Stomach (tissue), 9 donors: ENCODE results near the gene RABGAP1L. TPM values are rescaled to one million over a fixed set of nuclear protein-coding genes. Genes with fewer than 3 reads are reported as not detected.
"Not testable (repeated sequence)": the region's sequence is repeated elsewhere in the genome, so short reads cannot be mapped to it uniquely, and the experiment has no call there.

Source experiments
- DNase-seq, 2 donors: peaks; one replicate each; pipeline versions ENCODE4 v3.0.0 to v3.0.0-alpha.2; 2013 to 2019
- H3K27ac ChIP-seq, 5 donors: fragments of 200-600 bp in 4 of 5; sonication (generic) in 4 of 5; one replicate each; pipeline ENCODE4 v1.5.1; 2013 to 2019; ENCODE audit warnings: mild to moderate bottlenecking in 1 of 5, moderate library complexity in 1 of 5
- H3K27me3 ChIP-seq, 3 donors: fragments of 200-600 bp; sonication (generic); one replicate each; pipeline ENCODE4 v1.5.1; 2017 to 2019; ENCODE audit warnings: mixed run types in 1 of 3
- H3K36me3 ChIP-seq, 4 donors: fragments of 200-600 bp; sonication (generic); 1 replicate in 3 of 4; 2 replicates in 1 of 4; pipeline ENCODE4 v1.5.1; 2016 to 2019
- H3K4me1 ChIP-seq, 4 donors: fragments of 200-600 bp; sonication (generic); one replicate each; pipeline ENCODE4 v1.5.1; 2016 to 2019
- H3K4me3 ChIP-seq, 4 donors: fragments of 200-600 bp; sonication (generic) in 3 of 4; one replicate each; pipeline ENCODE4 v1.5.1; 2016 to 2019; ENCODE audit warnings: mild to moderate bottlenecking in 1 of 4
- H3K9me3 ChIP-seq, 4 donors: fragments of 200-600 bp; sonication (generic); one replicate each; pipeline ENCODE4 v1.5.1; 2016 to 2019
- EP300 ChIP-seq: sonication (generic); formaldehyde crosslinking; IDR thresholded peaks from one replicate; pipeline ENCODE4 v1.6.1; 2017; ENCODE audit warnings: antibody characterized with exemption
- POLR2A ChIP-seq, 4 donors: fragments of 450-650 bp; IDR thresholded peaks; one replicate each; pipeline ENCODE4 v1.6.1; 2016; ENCODE audit warnings: antibody characterized with exemption in 4 of 4, control low read depth in 2 of 4, mild to moderate bottlenecking in 1 of 4, moderate library complexity in 1 of 4
- POLR2AphosphoS5 ChIP-seq, 3 donors: sonication (generic); formaldehyde crosslinking; IDR thresholded peaks; one replicate each; pipeline ENCODE4 v1.6.1; 2016; ENCODE audit warnings: antibody characterized with exemption in 3 of 3
- WGBS, 5 donors: extraction: QIAGEN DNeasy Blood & Tissue Kit in 3 of 5; methylation state at CpG; one replicate each; pipeline versions ENCODE4 v1.1.5 to v1.1.7; 2013 to 2018; 5-methylcytosine and 5-hydroxymethylcytosine counted together
- intact Hi-C: fragments of 100-400 bp; cut with DNase I; formaldehyde crosslinking; loops from one replicate; pipeline ENCODE4 v1.15.1; 2023; ENCODE audit warnings: low total_unique reads
- polyA plus RNA-seq, 3 donors: library from polyadenylated mRNA; stranded (reverse); fragments of 200-250 nt; gene quantifications; one replicate each; pipeline ENCODE4 v1.2.3, GENCODE V29; 2013
- total RNA-seq, 5 donors: library from RNA; depleted of rRNA; stranded (reverse); fragments of >200 nt; gene quantifications; one replicate each; pipeline versions ENCODE4 v1.1.0 to v1.2.3, GENCODE V29; 2014 to 2016
- TF ChIP-seq, protein P1 (sequence below), 7 experiments: fragments of 450-650 bp in 4 of 7; fragments of 200-600 bp in 3 of 7; sonication (generic) in 3 of 7; IDR thresholded peaks; one replicate each; pipeline ENCODE4 v1.5.1; 2016 to 2019; ENCODE audit warnings: antibody characterized with exemption in 7 of 7, control low read depth in 2 of 7, mild to moderate bottlenecking in 1 of 7
- donor health status: healthy with polysubstance abuse.
- donor health status: Bipolar disorder and iron deficiency.
- donor health status: healthy.

The RABGAP1L gene
- total and polyA plus RNA-seq, 8 donors = 14.2 to 238 (median 57.9) TPM

DNA sequence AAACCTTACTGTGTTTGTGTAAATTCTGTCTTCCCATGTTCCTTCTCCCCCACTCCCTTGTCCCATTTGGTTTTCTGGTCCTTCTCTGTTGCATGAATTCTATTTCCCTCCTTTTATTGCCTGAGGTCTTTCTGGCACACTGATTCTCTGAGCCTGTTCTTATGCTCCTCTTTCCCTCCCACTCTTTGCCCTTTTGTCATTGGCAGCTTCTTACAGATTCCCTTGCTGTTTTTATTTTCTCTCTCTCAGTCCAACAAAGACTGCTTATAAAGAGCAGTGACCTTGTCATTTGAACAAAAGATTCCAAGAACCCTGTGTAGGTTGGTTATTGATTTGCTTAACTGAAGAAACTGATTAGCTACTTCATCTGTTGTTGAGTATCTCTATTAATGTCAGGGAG is 338.2 kb downstream of the RABGAP1L start:
- Histone ChIP-seq H3K9me3 (no peaks in the 10 kb centered on the region), H3K4me1 (no peaks in the 10 kb centered on the region), H3K36me3 (no peaks in the 10 kb centered on the region), H3K4me3 (no peak overlapping the region), H3K27ac (no peak overlapping the region), H3K27me3 (no peaks in the 10 kb centered on the region)
- TF ChIP-seq POLR2AphosphoS5 (IDR thresholded peaks at IDR 0.05) (no peak), EP300 (no peak), POLR2A (IDR thresholded peaks at IDR 0.05) (no peak)
- TF ChIP-seq, protein P1, sequence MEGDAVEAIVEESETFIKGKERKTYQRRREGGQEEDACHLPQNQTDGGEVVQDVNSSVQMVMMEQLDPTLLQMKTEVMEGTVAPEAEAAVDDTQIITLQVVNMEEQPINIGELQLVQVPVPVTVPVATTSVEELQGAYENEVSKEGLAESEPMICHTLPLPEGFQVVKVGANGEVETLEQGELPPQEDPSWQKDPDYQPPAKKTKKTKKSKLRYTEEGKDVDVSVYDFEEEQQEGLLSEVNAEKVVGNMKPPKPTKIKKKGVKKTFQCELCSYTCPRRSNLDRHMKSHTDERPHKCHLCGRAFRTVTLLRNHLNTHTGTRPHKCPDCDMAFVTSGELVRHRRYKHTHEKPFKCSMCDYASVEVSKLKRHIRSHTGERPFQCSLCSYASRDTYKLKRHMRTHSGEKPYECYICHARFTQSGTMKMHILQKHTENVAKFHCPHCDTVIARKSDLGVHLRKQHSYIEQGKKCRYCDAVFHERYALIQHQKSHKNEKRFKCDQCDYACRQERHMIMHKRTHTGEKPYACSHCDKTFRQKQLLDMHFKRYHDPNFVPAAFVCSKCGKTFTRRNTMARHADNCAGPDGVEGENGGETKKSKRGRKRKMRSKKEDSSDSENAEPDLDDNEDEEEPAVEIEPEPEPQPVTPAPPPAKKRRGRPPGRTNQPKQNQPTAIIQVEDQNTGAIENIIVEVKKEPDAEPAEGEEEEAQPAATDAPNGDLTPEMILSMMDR (IDR thresholded peaks at IDR 0.05) = no peak
- no peak for DNase-seq
- intact Hi-C loops = no loop called here

DNA sequence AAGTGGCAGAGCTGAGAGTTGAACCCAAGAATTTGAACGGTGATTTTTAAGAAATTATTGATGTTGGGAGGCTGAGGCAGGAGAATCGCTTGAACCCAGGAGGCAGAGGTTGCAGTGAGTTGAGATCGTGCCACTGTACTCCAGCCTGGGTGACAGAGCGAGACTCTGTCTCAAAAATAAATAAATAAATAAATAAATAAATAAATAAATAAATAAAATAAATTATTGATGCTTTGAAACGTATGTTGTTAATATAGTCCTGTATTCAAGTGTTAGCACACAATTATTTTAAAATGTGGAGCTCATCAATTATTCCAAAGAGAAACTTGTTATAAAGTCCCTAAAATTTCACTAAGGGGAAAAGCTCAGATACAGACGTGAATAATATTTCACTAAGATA is 357.4 kb downstream of the RABGAP1L start:
- H3K27me3 ChIP-seq, H3K4me1 ChIP-seq, H3K9me3 ChIP-seq, intact Hi-C loops, H3K4me3 ChIP-seq, H3K36me3 ChIP-seq, H3K27ac ChIP-seq, DNase-seq: not testable (repeated sequence)
- 94 to 99% (median 97%) methylated on average over 6 of the region's 6 CpGs for WGBS, 5 donors

DNA sequence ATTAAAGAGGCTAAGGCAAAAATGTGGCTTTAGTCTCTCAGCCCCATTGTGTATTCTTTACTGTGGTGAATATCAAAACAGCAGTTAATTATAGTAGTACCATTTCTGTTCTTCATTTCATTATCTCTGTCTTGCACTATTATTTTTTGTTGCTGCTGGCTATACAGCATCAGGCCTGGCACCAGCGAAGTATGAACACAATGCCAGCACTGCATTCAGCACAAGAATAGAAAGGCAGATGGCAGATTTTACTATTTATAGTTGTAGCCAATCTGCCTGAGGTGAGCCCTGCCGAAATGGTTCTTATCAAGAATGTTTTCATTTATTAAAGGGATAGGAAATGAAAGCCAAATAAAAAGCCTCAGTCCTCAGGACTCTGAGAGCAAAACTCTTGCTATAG is 360.5 kb downstream of the RABGAP1L start:
- peak in 1 of 2 donors; percentile 11 for DNase-seq
- H3K27ac ChIP-seq = no peak overlapping the region
- 23 to 46% (median 37%) methylated on average over 2 of the region's 2 CpGs for WGBS, 5 donors
- H3K4me3 ChIP-seq = no peak overlapping the region
- H3K4me1 ChIP-seq = no peaks in the 10 kb centered on the region
- TF ChIP-seq, protein P1 (IDR thresholded peaks at IDR 0.05) = no peak
- no peak for TF ChIP-seq EP300
- TF ChIP-seq POLR2A (IDR thresholded peaks at IDR 0.05) = no peak
- TF ChIP-seq POLR2AphosphoS5 (IDR thresholded peaks at IDR 0.05) = no peak
- intact Hi-C loops = no loop called here
- peaks cover 0 to 10% (median 3%) of the 10 kb centered on the region in 4 donors for H3K9me3 ChIP-seq
- no peaks in the 10 kb centered on the region for H3K27me3 ChIP-seq
- no peaks in the 10 kb centered on the region for H3K36me3 ChIP-seq

DNA sequence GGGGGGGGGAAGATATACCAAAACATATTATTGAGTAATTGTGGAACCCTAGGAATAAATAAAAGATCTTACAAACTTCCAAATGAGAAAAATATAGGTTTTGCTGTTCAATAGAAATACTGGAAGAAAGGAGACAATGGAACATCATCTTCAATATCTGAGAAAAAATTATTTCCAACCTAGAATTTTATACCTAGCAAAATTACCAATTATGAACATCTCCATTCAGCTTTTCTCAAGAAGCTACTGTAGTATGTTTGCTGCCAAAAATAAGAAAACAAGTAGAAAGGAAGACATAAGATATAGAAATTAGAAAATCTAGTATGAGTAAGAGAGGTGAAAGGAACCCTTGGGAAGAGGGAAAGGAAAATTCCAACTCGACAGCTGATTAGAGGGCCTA is 372.4 kb downstream of the RABGAP1L start:
- Histone ChIP-seq H3K4me1 (no peaks in the 10 kb centered on the region), H3K9me3 (peaks cover 0 to 34% (median 16%) of the 10 kb centered on the region in 4 donors), H3K27me3 (no peaks in the 10 kb centered on the region), H3K36me3 (no peaks in the 10 kb centered on the region), H3K27ac (no peak overlapping the region), H3K4me3 (no peak overlapping the region)
- DNase-seq = no peak
- intact Hi-C loops = no loop called here
- TF ChIP-seq POLR2A (IDR thresholded peaks at IDR 0.05) = no peak
- TF ChIP-seq, protein P1 (IDR thresholded peaks at IDR 0.05) = no peak
- TF ChIP-seq EP300 = no peak
- no peak for TF ChIP-seq POLR2AphosphoS5 (IDR thresholded peaks at IDR 0.05)
- WGBS, 5 donors = 95 to 100% (median 98%) methylated on average over 1 of the region's 1 CpG

DNA sequence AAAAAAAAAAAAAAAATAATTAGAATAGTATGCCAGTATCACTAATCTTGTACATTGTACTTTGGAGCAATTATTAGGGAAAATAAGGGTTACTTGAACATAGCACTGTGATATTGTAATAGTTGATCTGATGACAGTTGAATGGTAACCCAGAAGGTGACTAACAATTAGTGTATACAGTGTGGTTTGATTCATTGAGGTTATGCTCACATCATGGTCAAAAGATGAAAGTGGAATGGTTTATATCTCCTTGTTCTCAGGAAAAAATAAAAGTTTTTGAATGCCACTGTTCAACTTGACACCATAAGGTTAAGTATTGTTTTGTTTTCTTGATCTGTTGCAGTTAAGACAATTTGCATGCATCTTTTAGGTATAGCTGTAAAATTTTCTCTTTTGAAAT is 375.5 kb downstream of the RABGAP1L start:
- no peak overlapping the region for H3K27ac ChIP-seq
- H3K4me3 ChIP-seq = no peak overlapping the region
- H3K4me1 ChIP-seq = no peaks in the 10 kb centered on the region
- intact Hi-C loops = no loop called here
- DNase-seq = no peak
- peaks cover 0 to 41% (median 19%) of the 10 kb centered on the region in 4 donors for H3K9me3 ChIP-seq
- H3K27me3 ChIP-seq = no peaks in the 10 kb centered on the region
- no peak for TF ChIP-seq POLR2AphosphoS5 (IDR thresholded peaks at IDR 0.05)
- no peaks in the 10 kb centered on the region for H3K36me3 ChIP-seq
